ENCODE measurements around the gene IYD. TPM values are rescaled to one million over a fixed set of nuclear protein-coding genes. Genes with fewer than 3 reads are reported as not detected.

IYD gene
- total and polyA plus RNA-seq, 9 of the 15 experiments (the other 6 are each of a cell fraction or from before 2014, with no cell fraction given), result not detected

DNA sequence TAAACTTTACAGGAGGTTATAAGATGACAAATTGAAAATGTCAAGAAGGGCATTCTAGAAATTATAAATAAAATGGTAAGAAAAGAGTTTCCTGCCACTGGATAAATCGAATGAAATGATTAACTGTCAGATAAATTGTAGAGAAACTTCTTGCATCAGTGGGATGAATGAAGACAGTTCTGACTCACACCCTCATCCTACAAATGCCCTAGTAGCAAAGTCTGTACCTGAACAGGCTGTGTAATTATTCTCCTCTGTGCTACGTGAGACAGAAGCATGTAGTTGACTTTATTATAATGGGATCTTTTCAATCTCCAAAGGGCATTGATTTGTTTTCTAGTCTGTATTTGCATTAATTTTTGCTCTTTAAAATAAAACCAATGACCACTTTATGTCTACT is 47.3 kb downstream of the IYD start:
- Histone ChIP-seq H3K4me2 (ENCODE audit: insufficient read depth, low read length) (no peak overlapping the region), H3K27me3 (ENCODE audit: control insufficient read depth in 2 of 2, insufficient read depth in 2 of 2, low read length in 2 of 2) (no peaks in the 10 kb centered on the region), H3K36me3 (ENCODE audit: control insufficient read depth, insufficient read depth, low read length) (no peaks in the 10 kb centered on the region), H3K9ac (ENCODE audit: insufficient read depth in 1 of 2, low read depth in 2 of 2, low read length in 2 of 2) (no peak overlapping the region), H3K4me1 (replicated peaks in 1 of 2; ENCODE audit: control insufficient read depth in 2 of 2, insufficient read depth in 2 of 2, low read length in 2 of 2) (peaks cover 4 to 9% of the 10 kb centered on the region in 2 experiments; a peak in 3 of 5 replicates), H3K9me1 (ENCODE audit: control insufficient read depth, insufficient read depth, low read length) (no peaks in the 10 kb centered on the region), H4K20me1 (replicated peaks; ENCODE audit: control insufficient read depth, insufficient read depth, low read length) (no peaks in the 10 kb centered on the region), H3K9me3 (replicated peaks; ENCODE audit: control insufficient read depth, insufficient read depth, low read depth, low read length) (no peaks in the 10 kb centered on the region), H3K4me3 (no peak overlapping the region), H2AFZ (ENCODE audit: low read depth, low read length) (no peak overlapping the region), H3K79me2 (ENCODE audit: control insufficient read depth, insufficient read depth, low read length) (no peaks in the 10 kb centered on the region), H3K27ac (ENCODE audit: extremely low read depth, low read depth, low read length) (no peak overlapping the region)
- ChIA-PET CTCF (ENCODE audit: low intra/inter-chr PET ratio) (no interaction called here), POLR2A (interaction anchor here (1.4 kb wide), 1 partner anchor 22 kb away, joined by 3 read pairs; no protein-coding TSS in a partner anchor)
- in situ Hi-C loops (cut with MboI) (loop anchor here (5.0 kb wide), 1 partner anchor 396 kb away; no protein-coding TSS in a partner anchor), intact Hi-C loops (cut with micrococcal nuclease) (loop anchor here (5.0 kb wide), 2 partner anchors 86 to 186 kb away; no protein-coding TSS in a partner anchor)
- BruUV-seq (replicated peaks), result no TSS peak
- WGBS (ENCODE audit: insufficient coverage, low coverage, missing lambda C conversion rate), result 0% methylated on average over 2 of the region's 2 CpGs
- TF ChIP-seq, protein P1, sequence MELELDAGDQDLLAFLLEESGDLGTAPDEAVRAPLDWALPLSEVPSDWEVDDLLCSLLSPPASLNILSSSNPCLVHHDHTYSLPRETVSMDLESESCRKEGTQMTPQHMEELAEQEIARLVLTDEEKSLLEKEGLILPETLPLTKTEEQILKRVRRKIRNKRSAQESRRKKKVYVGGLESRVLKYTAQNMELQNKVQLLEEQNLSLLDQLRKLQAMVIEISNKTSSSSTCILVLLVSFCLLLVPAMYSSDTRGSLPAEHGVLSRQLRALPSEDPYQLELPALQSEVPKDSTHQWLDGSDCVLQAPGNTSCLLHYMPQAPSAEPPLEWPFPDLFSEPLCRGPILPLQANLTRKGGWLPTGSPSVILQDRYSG (tag; conservative IDR thresholded peaks at IDR 0.05; ENCODE audit: low read depth), result no peak
- TF ChIP-seq HEY1 (CRISPR knock-in tag; IDR thresholded peaks at IDR 0.05; ENCODE audit: borderline replicate concordance), result no peak
- TF ChIP-seq, protein P2, sequence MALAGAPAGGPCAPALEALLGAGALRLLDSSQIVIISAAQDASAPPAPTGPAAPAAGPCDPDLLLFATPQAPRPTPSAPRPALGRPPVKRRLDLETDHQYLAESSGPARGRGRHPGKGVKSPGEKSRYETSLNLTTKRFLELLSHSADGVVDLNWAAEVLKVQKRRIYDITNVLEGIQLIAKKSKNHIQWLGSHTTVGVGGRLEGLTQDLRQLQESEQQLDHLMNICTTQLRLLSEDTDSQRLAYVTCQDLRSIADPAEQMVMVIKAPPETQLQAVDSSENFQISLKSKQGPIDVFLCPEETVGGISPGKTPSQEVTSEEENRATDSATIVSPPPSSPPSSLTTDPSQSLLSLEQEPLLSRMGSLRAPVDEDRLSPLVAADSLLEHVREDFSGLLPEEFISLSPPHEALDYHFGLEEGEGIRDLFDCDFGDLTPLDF (CRISPR knock-in tag; IDR thresholded peaks at IDR 0.05), result no peak
- TF ChIP-seq MEF2D (tag; conservative IDR thresholded peaks at IDR 0.05; ENCODE audit: low read depth), result no peak
- no peak for TF ChIP-seq GTF2A2 (tag; IDR thresholded peaks at IDR 0.05)
- no peak for TF ChIP-seq ETV1 (tag; conservative IDR thresholded peaks at IDR 0.05; ENCODE audit: low read depth)
- no peak for TF ChIP-seq HDAC2 (IDR thresholded peaks at IDR 0.05)
- no peak for TF ChIP-seq KAT2B (IDR thresholded peaks at IDR 0.05; ENCODE audit: low read depth, low read length)
- TF ChIP-seq NFIX (CRISPR knock-in tag; IDR thresholded peaks at IDR 0.05; ENCODE audit: low read depth), result no peak
- TF ChIP-seq, protein P3, sequence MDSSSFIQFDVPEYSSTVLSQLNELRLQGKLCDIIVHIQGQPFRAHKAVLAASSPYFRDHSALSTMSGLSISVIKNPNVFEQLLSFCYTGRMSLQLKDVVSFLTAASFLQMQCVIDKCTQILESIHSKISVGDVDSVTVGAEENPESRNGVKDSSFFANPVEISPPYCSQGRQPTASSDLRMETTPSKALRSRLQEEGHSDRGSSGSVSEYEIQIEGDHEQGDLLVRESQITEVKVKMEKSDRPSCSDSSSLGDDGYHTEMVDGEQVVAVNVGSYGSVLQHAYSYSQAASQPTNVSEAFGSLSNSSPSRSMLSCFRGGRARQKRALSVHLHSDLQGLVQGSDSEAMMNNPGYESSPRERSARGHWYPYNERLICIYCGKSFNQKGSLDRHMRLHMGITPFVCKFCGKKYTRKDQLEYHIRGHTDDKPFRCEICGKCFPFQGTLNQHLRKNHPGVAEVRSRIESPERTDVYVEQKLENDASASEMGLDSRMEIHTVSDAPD (CRISPR knock-in tag; IDR thresholded peaks at IDR 0.05), result no peak
- no peak for TF ChIP-seq PHTF2 (CRISPR knock-in tag; IDR thresholded peaks at IDR 0.05)
- no peak for TF ChIP-seq ESRRA (IDR thresholded peaks at IDR 0.05; ENCODE audit: borderline replicate concordance, low read depth)
- FAIRE-seq, result no peak
- no peak for ATAC-seq
- no peak for DNase-seq (ENCODE audit: extremely low read depth in 1 of 4, low spot score in 3 of 4)

Measured in K562 (cell line).